Measurements from ENCODE around the gene TRIM24.

- TF ChIP-seq REST (IDR thresholded peaks at IDR 0.05), result no peak
- TF ChIP-seq CTCF (IDR thresholded peaks at IDR 0.05; ENCODE audit: low read depth, low read length, missing input control), result no peak
- no peak for TF ChIP-seq RAD21 (IDR thresholded peaks at IDR 0.05)
- TF ChIP-seq GABPA (IDR thresholded peaks at IDR 0.05 in 1 of 2, conservative IDR thresholded peaks at IDR 0.05 in 1 of 2), result no peak
- no peak for TF ChIP-seq TAF1 (conservative IDR thresholded peaks at IDR 0.05)
- TF ChIP-seq MAX (IDR thresholded peaks at IDR 0.05), result no peak
- TF ChIP-seq EGR1 (IDR thresholded peaks at IDR 0.05; ENCODE audit: low read depth in 2 of 2), result no peak
- no peak for TF ChIP-seq NR2F2 (IDR thresholded peaks at IDR 0.05)
- TF ChIP-seq RXRA (IDR thresholded peaks at IDR 0.05), result no peak
- no peak for TF ChIP-seq YY1 (IDR thresholded peaks at IDR 0.05)
- no peak for TF ChIP-seq ATF3 (IDR thresholded peaks at IDR 0.05)
- no peak for TF ChIP-seq SP1 (IDR thresholded peaks at IDR 0.05)
- no peak for TF ChIP-seq ZBTB33 (IDR thresholded peaks at IDR 0.05)
Observed at GRCh38 chr7:138492423-138492822, 32.4 kb downstream of the TRIM24 start.

Measured in liver (tissue), 3 donors.